ENCODE results near the gene TEAD1.

TEAD1 gene

DNA sequence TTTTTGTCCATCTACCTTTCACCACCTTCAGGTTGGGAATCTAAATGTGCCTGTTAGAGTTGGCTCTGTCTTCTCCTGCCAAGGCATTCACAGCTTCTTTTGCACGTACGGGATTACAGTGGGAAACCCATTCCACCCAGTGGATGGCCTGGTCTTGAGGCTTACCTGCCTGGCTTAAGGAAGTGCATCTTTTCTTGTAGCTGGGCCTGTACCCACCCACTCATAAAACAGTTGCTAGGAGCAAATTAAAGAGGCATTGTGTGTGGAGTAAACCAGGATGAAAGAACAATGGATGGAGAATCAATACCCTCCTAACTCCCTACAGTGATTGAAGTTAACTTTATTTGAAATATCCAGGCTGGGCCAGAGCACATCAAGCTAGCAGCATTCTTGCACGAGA is 71.6 kb downstream of the TEAD1 start:
- DNase-seq (ENCODE audit: low read depth) = no peak
- H3K4me3 ChIP-seq (ENCODE audit: low read depth, low read length) = no peak overlapping the region
- TF ChIP-seq, protein P1, sequence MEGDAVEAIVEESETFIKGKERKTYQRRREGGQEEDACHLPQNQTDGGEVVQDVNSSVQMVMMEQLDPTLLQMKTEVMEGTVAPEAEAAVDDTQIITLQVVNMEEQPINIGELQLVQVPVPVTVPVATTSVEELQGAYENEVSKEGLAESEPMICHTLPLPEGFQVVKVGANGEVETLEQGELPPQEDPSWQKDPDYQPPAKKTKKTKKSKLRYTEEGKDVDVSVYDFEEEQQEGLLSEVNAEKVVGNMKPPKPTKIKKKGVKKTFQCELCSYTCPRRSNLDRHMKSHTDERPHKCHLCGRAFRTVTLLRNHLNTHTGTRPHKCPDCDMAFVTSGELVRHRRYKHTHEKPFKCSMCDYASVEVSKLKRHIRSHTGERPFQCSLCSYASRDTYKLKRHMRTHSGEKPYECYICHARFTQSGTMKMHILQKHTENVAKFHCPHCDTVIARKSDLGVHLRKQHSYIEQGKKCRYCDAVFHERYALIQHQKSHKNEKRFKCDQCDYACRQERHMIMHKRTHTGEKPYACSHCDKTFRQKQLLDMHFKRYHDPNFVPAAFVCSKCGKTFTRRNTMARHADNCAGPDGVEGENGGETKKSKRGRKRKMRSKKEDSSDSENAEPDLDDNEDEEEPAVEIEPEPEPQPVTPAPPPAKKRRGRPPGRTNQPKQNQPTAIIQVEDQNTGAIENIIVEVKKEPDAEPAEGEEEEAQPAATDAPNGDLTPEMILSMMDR (IDR thresholded peaks at IDR 0.05; ENCODE audit: insufficient read depth, low read depth, low read length, missing control alignments) = no peak

DNA sequence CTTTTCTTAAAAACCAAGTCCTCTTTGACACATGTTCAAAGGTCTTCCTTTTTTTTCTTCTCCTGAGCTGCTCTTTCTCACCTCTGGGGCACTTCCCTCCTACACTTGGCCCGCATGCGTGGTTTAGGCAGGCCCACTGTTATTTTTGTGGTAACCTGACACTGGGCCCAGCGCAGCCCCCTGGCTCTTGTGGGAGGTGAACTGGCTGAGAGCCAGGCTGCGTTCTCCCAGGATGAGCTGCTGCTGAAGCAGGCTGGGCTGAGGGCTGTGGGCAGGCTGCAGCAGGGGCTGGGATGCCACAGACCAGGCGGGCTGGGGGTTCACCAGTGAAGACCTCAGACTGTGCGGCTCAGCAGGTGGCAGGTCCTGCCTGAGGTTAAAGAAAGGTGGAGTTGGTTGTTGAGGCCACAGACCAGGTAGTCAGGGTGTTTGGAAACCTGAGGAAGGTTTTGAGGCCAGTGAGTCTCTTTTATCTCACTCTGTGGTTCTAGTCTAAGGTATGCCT is 72.4 kb downstream of the TEAD1 start:
- peak; percentile 28 for DNase-seq (ENCODE audit: low read depth)
- no peak overlapping the region for H3K4me3 ChIP-seq (ENCODE audit: low read depth, low read length)
- TF ChIP-seq, protein P1 (IDR thresholded peaks at IDR 0.05; ENCODE audit: insufficient read depth, low read depth, low read length, missing control alignments) = no peak

DNA sequence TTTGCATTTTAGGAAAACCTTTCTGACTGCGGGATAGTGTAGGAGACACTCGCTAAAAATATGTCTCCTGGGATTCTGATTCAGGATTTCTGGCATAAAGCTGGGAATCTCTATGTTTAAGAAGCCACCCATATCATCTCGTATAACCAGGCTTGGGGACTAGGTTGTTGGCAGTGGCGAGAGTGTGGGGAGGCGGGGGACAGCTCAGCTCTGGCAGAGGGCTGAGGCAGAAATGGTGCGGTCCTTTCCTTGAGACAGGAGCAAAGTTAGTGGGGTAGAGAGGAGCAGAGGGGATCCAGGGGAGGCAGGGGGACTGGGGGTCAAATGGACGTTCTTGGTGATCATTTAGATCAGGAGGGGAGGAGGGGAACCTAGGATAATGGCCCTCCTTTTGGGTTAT is 74.3 kb downstream of the TEAD1 start:
- TF ChIP-seq, protein P1 (IDR thresholded peaks at IDR 0.05; ENCODE audit: insufficient read depth, low read depth, low read length, missing control alignments) = no peak
- no peak for DNase-seq (ENCODE audit: low read depth)
- H3K4me3 ChIP-seq (ENCODE audit: low read depth, low read length) = no peak overlapping the region

DNA sequence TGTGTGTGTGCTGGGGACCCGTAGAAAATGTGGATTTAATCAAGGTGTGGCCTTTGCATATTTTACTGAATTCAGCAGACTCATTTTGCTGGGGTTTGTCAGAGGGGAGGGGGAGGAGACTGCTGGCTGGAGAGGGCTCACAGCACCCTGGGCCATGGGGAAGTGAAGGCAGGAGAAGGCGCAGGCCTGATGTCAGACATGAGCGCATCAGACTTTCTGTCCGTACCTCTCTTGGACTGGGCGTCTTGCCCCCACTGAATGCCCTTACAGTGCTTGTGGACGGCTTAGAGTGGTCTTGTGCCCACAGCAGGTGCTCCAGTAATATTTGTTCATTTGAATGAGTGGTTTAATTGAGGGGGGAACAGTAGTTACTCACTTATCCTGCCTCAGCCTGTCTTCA is 75.2 kb downstream of the TEAD1 start:
- no peak for DNase-seq (ENCODE audit: low read depth)
- TF ChIP-seq, protein P1 (IDR thresholded peaks at IDR 0.05; ENCODE audit: insufficient read depth, low read depth, low read length, missing control alignments) = no peak
- H3K4me3 ChIP-seq (ENCODE audit: low read depth, low read length) = no peak overlapping the region

DNA sequence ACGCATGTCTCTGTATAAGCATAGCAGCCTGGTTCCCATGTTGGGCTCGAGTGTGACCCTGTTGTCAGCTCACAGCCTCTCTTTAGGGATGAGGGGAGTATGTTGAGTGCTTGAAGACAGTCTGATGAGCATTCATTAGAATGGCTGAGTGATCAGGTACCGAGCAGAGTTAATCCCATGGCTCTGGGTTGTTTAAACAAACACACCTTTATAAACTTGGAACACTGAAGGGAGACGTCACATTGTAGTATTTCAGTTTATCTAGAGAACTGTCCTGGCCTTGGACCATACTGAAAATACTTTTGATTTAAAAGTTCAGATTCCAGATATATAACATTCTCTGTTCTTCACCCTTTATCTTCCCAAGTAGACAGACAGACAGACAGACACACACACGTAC is 76.0 kb downstream of the TEAD1 start:
- H3K4me3 ChIP-seq (ENCODE audit: low read depth, low read length) = no peak overlapping the region
- TF ChIP-seq, protein P1 (IDR thresholded peaks at IDR 0.05; ENCODE audit: insufficient read depth, low read depth, low read length, missing control alignments) = no peak
- no peak for DNase-seq (ENCODE audit: low read depth)

DNA sequence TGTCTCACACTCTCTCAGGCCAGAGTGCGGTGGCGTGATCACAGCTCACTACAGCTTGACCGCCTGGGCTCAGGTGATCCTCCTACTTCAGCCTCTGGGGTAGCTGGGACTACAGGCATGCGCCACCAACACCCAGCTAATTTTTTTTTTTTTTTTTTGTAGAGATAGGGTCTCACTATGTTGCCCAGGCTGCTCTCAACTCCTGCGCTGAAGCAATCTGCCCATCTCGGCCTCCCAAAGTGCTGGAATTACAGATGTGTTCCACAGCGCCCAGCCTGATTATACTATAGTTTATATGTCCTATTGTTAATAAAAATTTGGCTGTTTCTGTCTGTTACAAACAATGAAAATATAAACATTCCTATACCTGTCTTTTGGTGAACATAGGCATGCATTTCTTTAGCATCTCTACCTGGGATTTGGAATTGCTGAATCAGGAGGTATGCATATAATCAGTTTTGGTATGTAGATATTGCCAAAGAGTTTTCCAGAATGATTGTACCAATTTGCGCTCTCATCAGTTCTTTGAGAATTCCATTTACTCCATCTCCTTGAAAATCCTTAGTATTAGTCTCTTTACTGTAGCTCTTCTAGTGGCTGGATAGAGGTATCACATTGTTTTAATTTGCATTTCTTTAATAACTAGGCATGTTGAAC is 78.8 kb downstream of the TEAD1 start:
- TF ChIP-seq, protein P1 (IDR thresholded peaks at IDR 0.05; ENCODE audit: insufficient read depth, low read depth, low read length, missing control alignments) = no peak
- DNase-seq (ENCODE audit: low read depth) = no peak
- no peak overlapping the region for H3K4me3 ChIP-seq (ENCODE audit: low read depth, low read length)

DNA sequence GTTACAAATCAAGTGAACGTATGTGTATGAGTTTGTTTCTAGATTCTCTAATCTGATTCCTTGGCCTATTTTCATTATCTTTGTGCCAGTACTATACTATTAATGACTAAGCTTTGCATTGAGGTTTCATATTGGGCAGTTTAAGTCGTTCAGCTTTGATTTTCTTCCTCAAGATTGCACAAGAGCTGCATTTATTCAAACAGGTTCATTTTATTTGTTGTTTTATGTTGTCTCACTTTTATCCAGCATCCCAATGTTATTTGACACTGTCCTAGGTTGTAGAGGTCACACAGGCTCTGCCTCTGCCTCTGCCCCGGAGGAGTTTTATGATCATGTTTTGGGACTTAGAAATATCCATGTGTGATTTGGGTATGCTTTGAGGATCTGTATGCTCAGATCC is 79.8 kb downstream of the TEAD1 start:
- DNase-seq (ENCODE audit: low read depth) = no peak
- TF ChIP-seq, protein P1 (IDR thresholded peaks at IDR 0.05; ENCODE audit: insufficient read depth, low read depth, low read length, missing control alignments) = no peak
- no peak overlapping the region for H3K4me3 ChIP-seq (ENCODE audit: low read depth, low read length)

All from GM12865 (cell line).